ENCODE measurements around the gene SLC50A1. TPM values are rescaled to one million over a fixed set of nuclear protein-coding genes. Genes with fewer than 3 reads are reported as not detected.

The SLC50A1 gene
- total and polyA plus RNA-seq, 2 of the 8 experiments (the other 6 are each of a cell fraction or from before 2014, with no cell fraction given), result 36.5 to 90.8 TPM

- Histone ChIP-seq H3K36me3 (ENCODE audit: control insufficient read depth in 2 of 4, insufficient read depth in 4 of 4, low read length in 3 of 4) (no peaks in the 10 kb centered on the region), H4K5ac (ENCODE audit: insufficient read length, low read depth, low read length) (no peak overlapping the region)
These were observed 24.5 kb downstream of the SLC50A1 start for GRCh38 chr1:155160128-155160527.

More at GRCh38 chr1:155160128-155160527, 24.5 kb downstream of the SLC50A1 start:
- H3K23me2 ChIP-seq (ENCODE audit: low read depth, low read length), result no peaks in the 10 kb centered on the region; the same call in 1 of the 2 replicates
- no peaks in the 10 kb centered on the region for H3K4me1 ChIP-seq (replicated peaks in 1 of 4; ENCODE audit: control insufficient read depth in 3 of 4, insufficient read depth in 4 of 4, low read length in 3 of 4)
- no peak overlapping the region for H3K14ac ChIP-seq (ENCODE audit: insufficient read length)
- H2AFZ ChIP-seq (ENCODE audit: low read length), result no peak overlapping the region
- no peaks in the 10 kb centered on the region for H3K27me3 ChIP-seq (replicated peaks in 1 of 4; ENCODE audit: control insufficient read depth in 3 of 4, extremely low read depth in 1 of 4, insufficient read depth in 3 of 4, low read length in 3 of 4)
- H3K27ac ChIP-seq (ENCODE audit: low read depth, low read length), result no peak overlapping the region
- no peak overlapping the region for H3K23ac ChIP-seq (ENCODE audit: insufficient read length)
- no peak overlapping the region for H2BK120ac ChIP-seq (replicated peaks; ENCODE audit: low read depth, low read length)
- no peak for TF ChIP-seq SRF (IDR thresholded peaks at IDR 0.05; ENCODE audit: low read depth, low read length)
- no peak for TF ChIP-seq ATF2 (IDR thresholded peaks at IDR 0.05; ENCODE audit: low read length)
- no peak for TF ChIP-seq SP1 (IDR thresholded peaks at IDR 0.05; ENCODE audit: low read depth, low read length)
- no peak for TF ChIP-seq CTBP2 (IDR thresholded peaks at IDR 0.05; ENCODE audit: borderline replicate concordance, insufficient read depth, insufficient read length, low read length)
- TF ChIP-seq RBBP5 (IDR thresholded peaks at IDR 0.05; ENCODE audit: borderline replicate concordance, low read depth, low read length), result no peak
- no peak for TF ChIP-seq SP2 (IDR thresholded peaks at IDR 0.05; ENCODE audit: low read length)
- no peak for TF ChIP-seq SIRT6 (IDR thresholded peaks at IDR 0.05; ENCODE audit: low read length)
- H4K20me1 ChIP-seq (replicated peaks in 1 of 2; ENCODE audit: control insufficient read depth in 1 of 2, insufficient read depth in 2 of 2, low read length in 2 of 2), result no peaks in the 10 kb centered on the region
- no peaks in the 10 kb centered on the region for H3K79me1 ChIP-seq (ENCODE audit: low read depth, low read length)
- no peak overlapping the region for H2BK15ac ChIP-seq (ENCODE audit: low read length)
- H3K56ac ChIP-seq (replicated peaks; ENCODE audit: insufficient read length, low read depth, low read length), result no peak overlapping the region
- no peak overlapping the region for H3K9ac ChIP-seq (replicated peaks in 1 of 4; ENCODE audit: extremely low read depth in 1 of 4, low read depth in 3 of 4, low read length in 3 of 4)
- H3K4me2 ChIP-seq (ENCODE audit: insufficient read depth in 1 of 2, low read depth in 2 of 2, low read length in 2 of 2), result no peak overlapping the region
- 89% methylated on average over 8 of the region's 8 CpGs; no CpG with 5 or more reads in 1 of the 2 experiments for WGBS, 2 experiments (ENCODE audit: extremely low coverage in 1 of 2, insufficient coverage in 1 of 2, insufficient read length in 1 of 2, insufficient replicate concordance in 2 of 2, low coverage in 1 of 2, low lambda C conversion rate in 2 of 2, missing lambda C conversion rate in 1 of 2)
- ChIA-PET POLR2A (ENCODE audit: partially characterized antibody) (interaction anchor here (0.6 kb wide), 1 partner anchor 62 kb away, joined by 3 read pairs; no protein-coding TSS in a partner anchor), CTCF (ENCODE audit: partially characterized antibody) (interaction anchor here (1.4 kb wide), 1 partner anchor 68 kb away, joined by 3 read pairs; no protein-coding TSS in a partner anchor)
- H4K91ac ChIP-seq (replicated peaks; ENCODE audit: insufficient read length, low read length), result no peak overlapping the region
- H3K4me3 ChIP-seq (ENCODE audit: extremely low read depth in 1 of 4, insufficient read depth in 2 of 4, low read depth in 3 of 4, low read length in 4 of 4), result no peak overlapping the region
- no peak overlapping the region for H4K8ac ChIP-seq (ENCODE audit: extremely low read depth, insufficient read depth, low read length)
- no peaks in the 10 kb centered on the region for H3K79me2 ChIP-seq (ENCODE audit: control insufficient read depth in 1 of 2, insufficient read depth in 2 of 2, low read length in 2 of 2)
- H3K4ac ChIP-seq (replicated peaks; ENCODE audit: insufficient read length, low read depth, low read length), result no peak overlapping the region
- DNase-seq (ENCODE audit: low read depth in 1 of 2, low spot score in 2 of 2) (no peak), FAIRE-seq (no peak)
- H2BK20ac ChIP-seq (ENCODE audit: low read length), result no peak overlapping the region
- no peak overlapping the region for H2BK12ac ChIP-seq (ENCODE audit: low read depth, low read length)
- H2BK5ac ChIP-seq (ENCODE audit: low read depth, low read length), result no peak overlapping the region
- no peak overlapping the region for H2AK5ac ChIP-seq (ENCODE audit: low read depth, low read length)
- H3K9me3 ChIP-seq (ENCODE audit: insufficient read depth in 2 of 2, low read depth in 1 of 2, low read length in 1 of 2), result no peaks in the 10 kb centered on the region
- no peak overlapping the region for H3K18ac ChIP-seq (ENCODE audit: extremely low read depth, low read length)
